Upper lobe of left lung (tissue), 6 donors: ENCODE measurements around the gene CACNA1H. TPM values are rescaled to one million over a fixed set of nuclear protein-coding genes. Genes with fewer than 3 reads are reported as not detected.

ENCODE experiments used
- ATAC-seq, 2 donors: fragments of 200-7000 bp; cut with Tn5 transposase; one replicate each; pipeline ENCODE4 v1.9.1; 2022; ENCODE audit warnings: mild to moderate bottlenecking in 2 of 2, moderate library complexity in 2 of 2; ENCODE audit not compliant: low FRiP score in 2 of 2
- DNase-seq, 2 donors: peaks; one replicate each; pipeline ENCODE4 v3.0.0-alpha.2; 2019 to 2020
- H3K27ac ChIP-seq, 4 donors: fragments of 200-600 bp; sonication (generic); one replicate each; pipeline ENCODE4 v1.5.1; 2016 to 2019
- H3K27me3 ChIP-seq, 4 donors: fragments of 200-600 bp; sonication (generic); one replicate each; pipeline ENCODE4 v1.5.1; 2017 to 2019
- H3K36me3 ChIP-seq, 4 donors: fragments of 200-600 bp; sonication (generic); one replicate each; pipeline ENCODE4 v1.5.1; 2016 to 2019
- H3K4me1 ChIP-seq, 4 donors: fragments of 200-600 bp; sonication (generic); one replicate each; pipeline ENCODE4 v1.5.1; 2018 to 2019
- H3K4me3 ChIP-seq, 4 donors: fragments of 200-600 bp; sonication (generic); one replicate each; pipeline ENCODE4 v1.5.1; 2017 to 2019; ENCODE audit warnings: mild to moderate bottlenecking in 2 of 4, moderate library complexity in 1 of 4
- H3K9me3 ChIP-seq, 4 donors: fragments of 200-600 bp; sonication (generic); one replicate each; pipeline ENCODE4 v1.5.1; 2018 to 2019
- CTCF ChIP-seq, 6 experiments: fragments of 450-650 bp in 4 of 6; fragments of 200-600 bp in 2 of 6; sonication (generic) in 2 of 6; IDR thresholded peaks; one replicate each; pipeline ENCODE4 v1.5.1; 2016 to 2019; ENCODE audit warnings: antibody characterized with exemption in 6 of 6
- EP300 ChIP-seq, 4 donors: sonication (generic); formaldehyde crosslinking; IDR thresholded peaks; one replicate each; pipeline ENCODE4 v1.5.1; 2017; ENCODE audit warnings: antibody characterized with exemption in 4 of 4, control low read depth in 2 of 4
- POLR2A ChIP-seq, 4 donors: fragments of 450-650 bp; IDR thresholded peaks; one replicate each; pipeline ENCODE4 v1.5.1; 2016 to 2017; ENCODE audit warnings: antibody characterized with exemption in 4 of 4, mild to moderate bottlenecking in 2 of 4
- POLR2AphosphoS5 ChIP-seq, 2 donors: sonication (generic); formaldehyde crosslinking; IDR thresholded peaks; one replicate each; pipeline ENCODE4 v1.5.1; 2017; ENCODE audit warnings: antibody characterized with exemption in 2 of 2
- WGBS, 2 donors: methylation state at CpG; one replicate each; pipeline ENCODE4 v1.1.5; 2017 to 2018; 5-methylcytosine and 5-hydroxymethylcytosine counted together
- total RNA-seq, 6 donors: library from RNA; depleted of rRNA in 4 of 6; stranded (reverse); fragments of >200 nt in 4 of 6; gene quantifications; one replicate each; pipeline versions ENCODE4 v1.1.0 to v1.2.1, GENCODE V29; 2016 to 2021
- donor health status: DM: no; HTN: no; CAD: no; lungs with moderate emphysema.
- donor health status: DM: no; HTN: yes; CAD: no; lungs with severe emphysema.

Gene CACNA1H
- total RNA-seq, 6 donors from 2014 or later = 6.4 to 46.1 (median 9.3) TPM

DNA sequence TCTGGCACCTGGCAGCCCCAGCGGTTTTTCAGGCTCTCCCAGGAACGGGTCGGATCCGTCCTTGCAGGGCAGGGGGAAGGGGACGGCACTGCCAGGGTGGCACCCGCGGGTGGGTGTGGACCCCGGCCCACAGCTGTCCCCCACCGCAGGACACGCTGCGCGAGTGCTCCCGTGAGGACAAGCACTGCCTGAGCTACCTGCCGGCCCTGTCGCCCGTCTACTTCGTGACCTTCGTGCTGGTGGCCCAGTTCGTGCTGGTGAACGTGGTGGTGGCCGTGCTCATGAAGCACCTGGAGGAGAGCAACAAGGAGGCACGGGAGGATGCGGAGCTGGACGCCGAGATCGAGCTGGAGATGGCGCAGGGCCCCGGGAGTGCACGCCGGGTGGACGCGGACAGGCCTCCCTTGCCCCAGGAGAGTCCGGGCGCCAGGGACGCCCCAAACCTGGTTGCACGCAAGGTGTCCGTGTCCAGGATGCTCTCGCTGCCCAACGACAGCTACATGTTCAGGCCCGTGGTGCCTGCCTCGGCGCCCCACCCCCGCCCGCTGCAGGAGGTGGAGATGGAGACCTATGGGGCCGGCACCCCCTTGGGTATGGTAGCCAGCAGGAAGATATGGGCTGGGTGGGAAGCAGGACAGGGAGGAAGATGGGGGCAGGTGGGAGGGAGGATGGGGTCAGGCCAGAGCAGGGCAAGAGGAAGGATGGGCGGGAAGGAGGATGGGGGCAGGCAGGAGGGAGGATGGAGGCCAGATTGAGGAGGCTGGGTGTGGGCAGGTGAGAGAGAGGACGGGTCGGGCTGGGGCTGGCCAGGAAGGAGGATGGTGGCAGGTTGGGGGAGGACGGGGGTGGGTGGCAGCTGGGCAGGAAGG, 65.4 kb downstream of the CACNA1H start:
- H3K4me1 ChIP-seq = no peaks in the 10 kb centered on the region
- no peak overlapping the region for H3K4me3 ChIP-seq
- DNase-seq (peak in 1 of 2 donors; percentile 83), ATAC-seq (no peak)
- TF ChIP-seq EP300 (IDR thresholded peaks at IDR 0.05) = no peak
- no peak for TF ChIP-seq POLR2AphosphoS5 (IDR thresholded peaks at IDR 0.05)
- no peak for TF ChIP-seq CTCF (IDR thresholded peaks at IDR 0.05)
- TF ChIP-seq POLR2A (IDR thresholded peaks at IDR 0.05) = no peak
- no peaks in the 10 kb centered on the region for H3K36me3 ChIP-seq
- H3K27ac ChIP-seq = no peak overlapping the region
- 84 to 90% methylated on average over 34 to 49 of the region's 49 CpGs for WGBS, 2 donors
- H3K27me3 ChIP-seq = no peaks in the 10 kb centered on the region
- no peaks in the 10 kb centered on the region for H3K9me3 ChIP-seq

GRCh38 chr16:1218930-1219611, 66.2 kb downstream of the CACNA1H start:
- no peaks in the 10 kb centered on the region for H3K9me3 ChIP-seq
- WGBS, 2 donors = 74 to 78% methylated on average over 14 to 20 of the region's 24 CpGs
- ATAC-seq = no peak
- H3K4me1 ChIP-seq = no peaks in the 10 kb centered on the region
- no peaks in the 10 kb centered on the region for H3K36me3 ChIP-seq
- no peak overlapping the region for H3K4me3 ChIP-seq
- TF ChIP-seq EP300 (IDR thresholded peaks at IDR 0.05) (no peak), CTCF (IDR thresholded peaks at IDR 0.05) (no peak), POLR2AphosphoS5 (IDR thresholded peaks at IDR 0.05) (no peak), POLR2A (IDR thresholded peaks at IDR 0.05) (no peak)
- no peak overlapping the region for H3K27ac ChIP-seq
- DNase-seq = peak in 1 of 2 donors; percentile 78
- no peaks in the 10 kb centered on the region for H3K27me3 ChIP-seq

- 91% methylated on average over 54 of the region's 55 CpGs; no CpG with 5 or more reads in 1 of the 2 donors for WGBS, 2 donors
- H3K36me3 ChIP-seq = no peaks in the 10 kb centered on the region
- H3K4me3 ChIP-seq = no peak overlapping the region
- no peak for TF ChIP-seq POLR2A (IDR thresholded peaks at IDR 0.05)
- no peak for TF ChIP-seq EP300 (IDR thresholded peaks at IDR 0.05)
- TF ChIP-seq POLR2AphosphoS5 (IDR thresholded peaks at IDR 0.05) = no peak
- no peak for TF ChIP-seq CTCF (IDR thresholded peaks at IDR 0.05)
- no peak overlapping the region for H3K27ac ChIP-seq
- ATAC-seq (no peak), DNase-seq (peak in 1 of 2 donors; percentile 82)
- no peaks in the 10 kb centered on the region for H3K9me3 ChIP-seq
- H3K4me1 ChIP-seq = no peaks in the 10 kb centered on the region
- no peaks in the 10 kb centered on the region for H3K27me3 ChIP-seq
These were observed 67.3 kb downstream of the CACNA1H start for GRCh38 chr16:1220098-1220728.

- Histone ChIP-seq H3K4me1 (no peaks in the 10 kb centered on the region), H3K4me3 (no peak overlapping the region), H3K36me3 (no peaks in the 10 kb centered on the region), H3K27me3 (no peaks in the 10 kb centered on the region), H3K9me3 (no peaks in the 10 kb centered on the region), H3K27ac (no peak overlapping the region)
- ATAC-seq (no peak), DNase-seq (peak in 1 of 2 donors; percentile 71)
- TF ChIP-seq POLR2A (IDR thresholded peaks at IDR 0.05) (no peak), EP300 (IDR thresholded peaks at IDR 0.05) (no peak), POLR2AphosphoS5 (IDR thresholded peaks at IDR 0.05) (no peak), CTCF (IDR thresholded peaks at IDR 0.05) (no peak)
- WGBS, 2 donors = 83 to 88% methylated on average over 19 to 36 of the region's 48 CpGs
These were observed 68.1 kb downstream of the CACNA1H start for GRCh38 chr16:1220841-1221627.
